ENCODE results near the gene RPP21. TPM values are rescaled to one million over a fixed set of nuclear protein-coding genes. Genes with fewer than 3 reads are reported as not detected.

Gene RPP21
- total and polyA plus RNA-seq, 2 of the 8 experiments (the other 6 are each of a cell fraction or from before 2014, with no cell fraction given) = 63.0 to 219 TPM

DNA sequence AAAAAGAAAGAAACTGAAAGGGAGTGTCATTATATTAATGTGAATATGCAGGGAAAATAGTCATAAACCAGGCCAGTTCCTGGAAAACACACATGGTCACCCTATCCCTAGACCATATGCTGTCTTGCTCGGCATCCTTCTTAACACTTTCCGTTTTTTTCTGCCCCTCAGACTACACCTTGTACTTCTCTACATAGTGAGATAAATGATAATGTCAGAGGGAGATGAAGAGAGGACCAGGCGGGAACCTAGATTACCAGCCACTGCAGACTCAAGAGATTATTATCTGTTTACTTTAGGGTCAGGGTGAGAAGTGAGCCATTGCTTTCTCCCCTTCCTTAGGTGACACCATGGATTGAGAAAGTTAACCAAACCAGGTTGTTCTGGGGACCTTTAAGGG, 3.7 kb upstream of the RPP21 start:
- H4K91ac ChIP-seq (replicated peaks; ENCODE audit: insufficient read length, low read length) = no peak overlapping the region
- H3K4me1 ChIP-seq (replicated peaks in 1 of 4; ENCODE audit: control insufficient read depth in 3 of 4, insufficient read depth in 4 of 4, low read length in 3 of 4) = peaks cover 0 to 7% (median 0%) of the 10 kb centered on the region in 4 experiments; a peak in 1 of 7 replicates
- no peak overlapping the region for H2BK12ac ChIP-seq (ENCODE audit: low read depth, low read length)
- no peak overlapping the region for H2BK5ac ChIP-seq (ENCODE audit: low read depth, low read length)
- H2BK120ac ChIP-seq (replicated peaks; ENCODE audit: low read depth, low read length) = no peak overlapping the region
- H2AFZ ChIP-seq (ENCODE audit: low read length) = no peak overlapping the region
- 81% methylated on average over 3 of the region's 3 CpGs; no CpG with 5 or more reads in 1 of the 2 experiments for WGBS, 2 experiments (ENCODE audit: extremely low coverage in 1 of 2, insufficient coverage in 1 of 2, insufficient read length in 1 of 2, insufficient replicate concordance in 2 of 2, low coverage in 1 of 2, low lambda C conversion rate in 2 of 2, missing lambda C conversion rate in 1 of 2)
- H3K18ac ChIP-seq (ENCODE audit: extremely low read depth, low read length) = no peak overlapping the region
- no peak overlapping the region for H4K8ac ChIP-seq (ENCODE audit: extremely low read depth, insufficient read depth, low read length)
- H3K4me2 ChIP-seq (ENCODE audit: insufficient read depth in 1 of 2, low read depth in 2 of 2, low read length in 2 of 2) = no peak overlapping the region
- no peak for FAIRE-seq
- H3K56ac ChIP-seq (replicated peaks; ENCODE audit: insufficient read length, low read depth, low read length) = no peak overlapping the region
- H3K4me3 ChIP-seq (ENCODE audit: extremely low read depth in 1 of 4, insufficient read depth in 2 of 4, low read depth in 3 of 4, low read length in 4 of 4) = no peak overlapping the region
- H2AK5ac ChIP-seq (ENCODE audit: low read depth, low read length) = no peak overlapping the region
- H3K79me2 ChIP-seq (ENCODE audit: control insufficient read depth in 1 of 2, insufficient read depth in 2 of 2, low read length in 2 of 2) = peaks cover 0 to 4% of the 10 kb centered on the region in 2 experiments; a peak in 2 of 4 replicates
- ChIA-PET POLR2A (ENCODE audit: partially characterized antibody) (interaction anchor here (1.0 to 2.8 kb wide), 3 partner anchors 10 to 17 kb away, joined by 4 to 10 read pairs (median 4); no protein-coding TSS in a partner anchor), CTCF (ENCODE audit: partially characterized antibody) (no interaction called here)
- no peaks in the 10 kb centered on the region for H3K9me3 ChIP-seq (ENCODE audit: insufficient read depth in 2 of 2, low read depth in 1 of 2, low read length in 1 of 2)
- H3K27me3 ChIP-seq (replicated peaks in 1 of 4; ENCODE audit: control insufficient read depth in 3 of 4, extremely low read depth in 1 of 4, insufficient read depth in 3 of 4, low read length in 3 of 4) = no peaks in the 10 kb centered on the region
- no peak overlapping the region for H3K14ac ChIP-seq (ENCODE audit: insufficient read length)
- H2BK20ac ChIP-seq (ENCODE audit: low read length) = no peak overlapping the region
- H2BK15ac ChIP-seq (ENCODE audit: low read length) = no peak overlapping the region
- TF ChIP-seq BCL11A (IDR thresholded peaks at IDR 0.05; ENCODE audit: low read depth in 2 of 2, low read length in 2 of 2) = no peak
- TF ChIP-seq EGR1 (IDR thresholded peaks at IDR 0.05; ENCODE audit: borderline replicate concordance, low read depth, low read length) = no peak
- no peak for TF ChIP-seq SIX5 (IDR thresholded peaks at IDR 0.05; ENCODE audit: low read depth, low read length)
- TF ChIP-seq ASH2L (IDR thresholded peaks at IDR 0.05; ENCODE audit: low read length) = no peak
- no peak for TF ChIP-seq SP2 (IDR thresholded peaks at IDR 0.05; ENCODE audit: low read length)
- no peak for TF ChIP-seq TEAD4 (IDR thresholded peaks at IDR 0.05; ENCODE audit: low read depth, low read length)
- no peak for TF ChIP-seq TCF12 (IDR thresholded peaks at IDR 0.05; ENCODE audit: low read depth, low read length)
- no peak for TF ChIP-seq NRF1 (IDR thresholded peaks at IDR 0.05; ENCODE audit: low read depth, low read length)
- TF ChIP-seq KDM1A (IDR thresholded peaks at IDR 0.05; ENCODE audit: borderline replicate concordance, low read length) = no peak
- no peak for TF ChIP-seq RXRA (IDR thresholded peaks at IDR 0.05; ENCODE audit: insufficient read depth, low read depth, low read length)
- TF ChIP-seq, protein P1, sequence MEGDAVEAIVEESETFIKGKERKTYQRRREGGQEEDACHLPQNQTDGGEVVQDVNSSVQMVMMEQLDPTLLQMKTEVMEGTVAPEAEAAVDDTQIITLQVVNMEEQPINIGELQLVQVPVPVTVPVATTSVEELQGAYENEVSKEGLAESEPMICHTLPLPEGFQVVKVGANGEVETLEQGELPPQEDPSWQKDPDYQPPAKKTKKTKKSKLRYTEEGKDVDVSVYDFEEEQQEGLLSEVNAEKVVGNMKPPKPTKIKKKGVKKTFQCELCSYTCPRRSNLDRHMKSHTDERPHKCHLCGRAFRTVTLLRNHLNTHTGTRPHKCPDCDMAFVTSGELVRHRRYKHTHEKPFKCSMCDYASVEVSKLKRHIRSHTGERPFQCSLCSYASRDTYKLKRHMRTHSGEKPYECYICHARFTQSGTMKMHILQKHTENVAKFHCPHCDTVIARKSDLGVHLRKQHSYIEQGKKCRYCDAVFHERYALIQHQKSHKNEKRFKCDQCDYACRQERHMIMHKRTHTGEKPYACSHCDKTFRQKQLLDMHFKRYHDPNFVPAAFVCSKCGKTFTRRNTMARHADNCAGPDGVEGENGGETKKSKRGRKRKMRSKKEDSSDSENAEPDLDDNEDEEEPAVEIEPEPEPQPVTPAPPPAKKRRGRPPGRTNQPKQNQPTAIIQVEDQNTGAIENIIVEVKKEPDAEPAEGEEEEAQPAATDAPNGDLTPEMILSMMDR (IDR thresholded peaks at IDR 0.05; ENCODE audit: control extremely low read depth in 1 of 3, insufficient read depth in 1 of 3, low read depth in 1 of 3, low read length in 3 of 3) = no peak
- H3K23me2 ChIP-seq (ENCODE audit: low read depth, low read length) = no peaks in the 10 kb centered on the region
- H3K9ac ChIP-seq (replicated peaks in 1 of 4; ENCODE audit: extremely low read depth in 1 of 4, low read depth in 3 of 4, low read length in 3 of 4) = no peak overlapping the region
- no peak overlapping the region for H4K5ac ChIP-seq (ENCODE audit: insufficient read length, low read depth, low read length)
- H3K27ac ChIP-seq (ENCODE audit: low read depth, low read length) = no peak overlapping the region
- peaks cover 4 to 42% (median 21%) of the 10 kb centered on the region in 4 experiments for H3K36me3 ChIP-seq (ENCODE audit: control insufficient read depth in 2 of 4, insufficient read depth in 4 of 4, low read length in 3 of 4)
- DNase-seq (ENCODE audit: low read depth in 1 of 2, low spot score in 2 of 2) = no peak
- no peak overlapping the region for H3K23ac ChIP-seq (ENCODE audit: insufficient read length)
- peaks cover 3 to 4% of the 10 kb centered on the region in 2 experiments for H4K20me1 ChIP-seq (replicated peaks in 1 of 2; ENCODE audit: control insufficient read depth in 1 of 2, insufficient read depth in 2 of 2, low read length in 2 of 2)
- H3K79me1 ChIP-seq (ENCODE audit: low read depth, low read length) = no peaks in the 10 kb centered on the region
- H3K4ac ChIP-seq (replicated peaks; ENCODE audit: insufficient read length, low read depth, low read length) = no peak overlapping the region

All from H1 (cell line).